ENCODE data around the gene MINAR1.

GRCh38 chr15:79402136-79402535 lies 30.0 kb upstream of the MINAR1 start:
- TF ChIP-seq CTCF (IDR thresholded peaks at IDR 0.05; ENCODE audit: low read depth, low read length), result no peak
- no peak for TF ChIP-seq EZH2phosphoT487 (IDR thresholded peaks at IDR 0.05; ENCODE audit: low read depth)

Data from OCI-LY3 (cell line).